Neuronal stem cell (in vitro differentiated cells): ENCODE measurements around the gene ADAMTSL4.

Experiments
- DNase-seq: peaks from one replicate; pipeline ENCODE4 v3.0.0-alpha.2; 2013; ENCODE audit warnings: low spot score
- H2AFZ ChIP-seq: one replicate; pipeline ENCODE4 v1.6.1; 2013; ENCODE audit warnings: mild to moderate bottlenecking, low read length, inconsistent platforms
- H2AK5ac ChIP-seq: 2 replicates; pipeline ENCODE4 v1.6.1; 2013; ENCODE audit warnings: low read depth, mild to moderate bottlenecking, inconsistent platforms, low read length, moderate library complexity, mixed read lengths
- H2BK120ac ChIP-seq: 2 replicates; pipeline ENCODE4 v1.6.1; 2013; ENCODE audit warnings: low read depth, mild to moderate bottlenecking, inconsistent platforms, low read length, moderate library complexity, mixed read lengths
- H2BK12ac ChIP-seq: one replicate; pipeline ENCODE4 v1.6.1; 2013; ENCODE audit warnings: low read length, inconsistent platforms
- H2BK15ac ChIP-seq: 2 replicates; pipeline ENCODE4 v1.6.1; 2013; ENCODE audit warnings: mild to moderate bottlenecking, low read length, inconsistent platforms, mixed read lengths
- H2BK5ac ChIP-seq: one replicate; pipeline ENCODE4 v1.6.1; 2013; ENCODE audit warnings: inconsistent platforms, mild to moderate bottlenecking, low read length, moderate library complexity
- H3K14ac ChIP-seq: one replicate; pipeline ENCODE4 v1.6.1; 2013; ENCODE audit warnings: low read length, inconsistent platforms
- H3K18ac ChIP-seq: 2 replicates; pipeline ENCODE4 v1.6.1; 2013; ENCODE audit warnings: low read length, inconsistent platforms
- H3K23ac ChIP-seq: 2 replicates; pipeline ENCODE4 v1.6.1; 2013; ENCODE audit warnings: low read depth, mild to moderate bottlenecking, mixed read lengths, low read length, inconsistent platforms; ENCODE audit not compliant: poor library complexity
- H3K27ac ChIP-seq: replicated peaks from 3 replicates; pipeline ENCODE4 v1.5.1; 2013; ENCODE audit warnings: low read length, inconsistent platforms
- H3K27me3 ChIP-seq, 3 experiments: 2 replicates each; pipeline ENCODE4 v1.6.1; 2013; ENCODE audit warnings: low read length in 3 of 3, mild to moderate bottlenecking in 2 of 3, inconsistent platforms in 1 of 3, low read depth in 1 of 3, mixed read lengths in 1 of 3, moderate library complexity in 1 of 3; ENCODE audit not compliant: control insufficient read depth in 3 of 3, insufficient read depth in 3 of 3
- H3K36me3 ChIP-seq, 2 donors: replicated peaks in 1 of 2; 2 replicates each; pipeline ENCODE4 v1.6.1; 2013; ENCODE audit warnings: low read length in 2 of 2; ENCODE audit not compliant: control insufficient read depth in 2 of 2, insufficient read depth in 2 of 2
- H3K4ac ChIP-seq: 2 replicates; pipeline ENCODE4 v1.6.1; 2013; ENCODE audit warnings: inconsistent platforms, mild to moderate bottlenecking, low read length, moderate library complexity
- H3K4me1 ChIP-seq, 2 donors: 1 replicate in 1 of 2; 2 replicates in 1 of 2; pipeline ENCODE4 v1.6.1; 2013; ENCODE audit warnings: low read length in 2 of 2, low read depth in 1 of 2; ENCODE audit not compliant: control insufficient read depth in 2 of 2, insufficient read depth in 1 of 2
- H3K4me2 ChIP-seq: one replicate; pipeline ENCODE4 v1.6.1; 2013; ENCODE audit warnings: mild to moderate bottlenecking, low read length, inconsistent platforms; ENCODE audit not compliant: insufficient read depth, poor library complexity, severe bottlenecking
- H3K4me3 ChIP-seq, 2 donors: 2 replicates each; pipeline ENCODE4 v1.5.1; 2013; ENCODE audit warnings: low read length in 2 of 2, mild to moderate bottlenecking in 2 of 2, inconsistent platforms in 1 of 2, moderate library complexity in 1 of 2
- H3K79me1 ChIP-seq: one replicate; pipeline ENCODE4 v1.6.1; 2013; ENCODE audit warnings: low read depth, mild to moderate bottlenecking, inconsistent platforms, low read length, moderate library complexity
- H3K9ac ChIP-seq: one replicate; pipeline ENCODE4 v1.6.1; 2013; ENCODE audit warnings: mild to moderate bottlenecking, low read depth, low read length, inconsistent platforms; ENCODE audit not compliant: poor library complexity
- H3K9me3 ChIP-seq, 2 donors: replicated peaks in 1 of 2; 2 replicates each; pipeline versions ENCODE3 to v1.6.1; 2013; ENCODE audit warnings: low read length in 2 of 2, mild to moderate bottlenecking in 2 of 2, inconsistent platforms in 1 of 2, low read depth in 1 of 2, mixed read lengths in 1 of 2, moderate library complexity in 1 of 2; ENCODE audit not compliant: control insufficient read depth in 2 of 2, insufficient read depth in 1 of 2
- H4K8ac ChIP-seq: one replicate; pipeline ENCODE4 v1.6.1; 2013; ENCODE audit warnings: low read depth, mild to moderate bottlenecking, inconsistent platforms, low read length, moderate library complexity
- H4K91ac ChIP-seq: one replicate; pipeline ENCODE4 v1.6.1; 2013; ENCODE audit warnings: low read length, low read depth, mild to moderate bottlenecking, inconsistent platforms; ENCODE audit not compliant: poor library complexity
- WGBS, 2 donors: extraction: QIAGEN DNeasy Blood & Tissue Kit; methylation state at CpG; one replicate each; pipeline ENCODE4 v1.1.7; 2013; ENCODE audit warnings: missing lambda C conversion rate in 2 of 2, mixed read lengths in 1 of 2; ENCODE audit not compliant: insufficient read length in 2 of 2, insufficient replicate concordance in 1 of 2; ENCODE audit errors: extremely low coverage in 2 of 2; 5-methylcytosine and 5-hydroxymethylcytosine counted together

ADAMTSL4 gene

GRCh38 chr1:150560011-150560438 lies 10.8 kb downstream of the ADAMTSL4 start:
- Histone ChIP-seq H3K23ac (no peak overlapping the region), H3K14ac (no peak overlapping the region), H4K8ac (no peak overlapping the region), H4K91ac (no peak overlapping the region), H3K4ac (no peak overlapping the region), H3K27me3 (no peaks in the 10 kb centered on the region), H3K4me3 (peak overlapping the region in 1 of 2 donors; percentile 43), H2BK5ac (no peak overlapping the region), H3K9ac (no peak overlapping the region), H2BK15ac (no peak overlapping the region), H2BK120ac (no peak overlapping the region), H3K36me3 (peaks cover 3 to 4% of the 10 kb centered on the region in 2 donors), H3K18ac (peak overlapping the region; percentile 33), H2AFZ (no peak overlapping the region), H3K9me3 (peaks cover 0 to 2% of the 10 kb centered on the region in 2 donors), H3K27ac (peak overlapping the region; percentile 6), H2BK12ac (no peak overlapping the region), H3K4me2 (no peak overlapping the region), H3K79me1 (peaks cover 6% of the 10 kb centered on the region), H2AK5ac (peak overlapping the region; percentile 29), H3K4me1 (peaks cover 25 to 30% of the 10 kb centered on the region in 2 donors)
- peak; percentile 74 for DNase-seq
- WGBS, 2 donors: no CpG with 5 or more reads among the region's 9 CpGs

GRCh38 chr1:150560576-150561253 lies 11.5 kb downstream of the ADAMTSL4 start:
- peak; percentile 90 for DNase-seq
- H2BK5ac ChIP-seq: peak overlapping the region; percentile 89
- no peak overlapping the region for H3K4ac ChIP-seq
- peak overlapping the region; percentile 90 for H3K4me2 ChIP-seq
- H3K18ac ChIP-seq: peak overlapping the region; percentile 94
- peak overlapping the region; percentile 100 for H3K27ac ChIP-seq
- H2BK15ac ChIP-seq: no peak overlapping the region
- no peak overlapping the region for H4K8ac ChIP-seq
- no peaks in the 10 kb centered on the region for H3K27me3 ChIP-seq
- H2AFZ ChIP-seq: peak overlapping the region; percentile 84
- no peak overlapping the region for H2BK12ac ChIP-seq
- peaks cover 2% of the 10 kb centered on the region for H3K79me1 ChIP-seq
- no peaks in the 10 kb centered on the region for H3K9me3 ChIP-seq
- H3K4me3 ChIP-seq: peak overlapping the region; percentile 60 to 84
- no peak overlapping the region for H4K91ac ChIP-seq
- no CpG with 5 or more reads among the region's 17 CpGs for WGBS, 2 donors
- peak overlapping the region; percentile 26 for H3K9ac ChIP-seq
- H3K14ac ChIP-seq: no peak overlapping the region
- H2BK120ac ChIP-seq: no peak overlapping the region
- H3K4me1 ChIP-seq: peaks cover 26 to 27% of the 10 kb centered on the region in 2 donors
- peaks cover 1 to 3% of the 10 kb centered on the region in 2 donors for H3K36me3 ChIP-seq
- no peak overlapping the region for H2AK5ac ChIP-seq
- H3K23ac ChIP-seq: peak overlapping the region; percentile 38

- WGBS, 2 donors: no CpG with 5 or more reads among the region's 32 CpGs
- Histone ChIP-seq H3K18ac (peak overlapping the region; percentile 100), H3K79me1 (peaks cover 2% of the 10 kb centered on the region), H3K9me3 (no peaks in the 10 kb centered on the region), H3K36me3 (peaks cover 0 to 3% of the 10 kb centered on the region in 2 donors), H4K8ac (no peak overlapping the region), H3K9ac (peak overlapping the region; percentile 89), H2BK12ac (no peak overlapping the region), H2BK5ac (peak overlapping the region; percentile 89), H4K91ac (no peak overlapping the region), H3K4ac (peak overlapping the region; percentile 0), H2BK120ac (peak overlapping the region; percentile 18), H3K4me3 (peak overlapping the region; percentile 60 to 84), H2AFZ (peak overlapping the region; percentile 84), H3K14ac (no peak overlapping the region), H3K23ac (peak overlapping the region; percentile 38), H3K4me2 (peak overlapping the region; percentile 90), H2AK5ac (peak overlapping the region; percentile 20), H2BK15ac (peak overlapping the region; percentile 76), H3K27ac (peak overlapping the region; percentile 100), H3K27me3 (no peaks in the 10 kb centered on the region), H3K4me1 (peaks cover 26 to 27% of the 10 kb centered on the region in 2 donors)
- DNase-seq: peak; percentile 92
Observed at GRCh38 chr1:150561254-150561973, 12.2 kb downstream of the ADAMTSL4 start.

- peaks cover 0 to 3% of the 10 kb centered on the region in 2 donors for H3K36me3 ChIP-seq
- peak overlapping the region; percentile 60 to 84 for H3K4me3 ChIP-seq
- H3K27me3 ChIP-seq: no peaks in the 10 kb centered on the region
- peak overlapping the region; percentile 100 for H3K27ac ChIP-seq
- H4K8ac ChIP-seq: no peak overlapping the region
- H3K18ac ChIP-seq: peak overlapping the region; percentile 100
- no peak overlapping the region for H2BK12ac ChIP-seq
- H3K23ac ChIP-seq: no peak overlapping the region
- peak overlapping the region; percentile 18 for H2BK120ac ChIP-seq
- peak; percentile 81 for DNase-seq
- H3K4me2 ChIP-seq: peak overlapping the region; percentile 90
- WGBS, 2 donors: no CpG with 5 or more reads among the region's 18 CpGs
- peak overlapping the region; percentile 76 for H2BK15ac ChIP-seq
- peaks cover 28 to 33% of the 10 kb centered on the region in 2 donors for H3K4me1 ChIP-seq
- peak overlapping the region; percentile 89 for H3K9ac ChIP-seq
- peaks cover 7% of the 10 kb centered on the region for H3K79me1 ChIP-seq
- H3K4ac ChIP-seq: no peak overlapping the region
- peak overlapping the region; percentile 89 for H2BK5ac ChIP-seq
- peak overlapping the region; percentile 84 for H2AFZ ChIP-seq
- H4K91ac ChIP-seq: no peak overlapping the region
- H3K14ac ChIP-seq: no peak overlapping the region
- no peaks in the 10 kb centered on the region for H3K9me3 ChIP-seq
- no peak overlapping the region for H2AK5ac ChIP-seq
Observed at GRCh38 chr1:150561974-150562445, 12.8 kb downstream of the ADAMTSL4 start.
